Esophagus (tissue), 2 donors: ENCODE results near the gene SDF4. TPM values are rescaled to one million over a fixed set of nuclear protein-coding genes. Genes with fewer than 3 reads are reported as not detected.

ENCODE experiments used
- H3K27ac ChIP-seq, 2 donors: one replicate each; pipeline ENCODE4 v1.5.1; 2013; ENCODE audit warnings: low read depth in 2 of 2, mild to moderate bottlenecking in 2 of 2, inconsistent platforms in 1 of 2, low read length in 1 of 2, moderate library complexity in 1 of 2
- H3K27me3 ChIP-seq, 2 donors: one replicate each; pipeline ENCODE4 v1.6.1; 2013; ENCODE audit warnings: low read length in 2 of 2, control low read depth in 1 of 2, mild to moderate bottlenecking in 1 of 2; ENCODE audit not compliant: insufficient read depth in 2 of 2, control insufficient read depth in 1 of 2
- H3K36me3 ChIP-seq, 2 donors: one replicate each; pipeline ENCODE4 v1.6.1; 2013; ENCODE audit warnings: low read length in 1 of 2; ENCODE audit not compliant: control insufficient read depth in 2 of 2, insufficient read depth in 2 of 2
- H3K4me1 ChIP-seq, 2 donors: one replicate each; pipeline ENCODE4 v1.6.1; 2013; ENCODE audit warnings: low read length in 1 of 2; ENCODE audit not compliant: control insufficient read depth in 2 of 2, insufficient read depth in 2 of 2
- H3K4me3 ChIP-seq, 2 donors: one replicate each; pipeline ENCODE4 v1.5.1; 2013; ENCODE audit warnings: low read length in 2 of 2, mild to moderate bottlenecking in 2 of 2, low read depth in 1 of 2, moderate library complexity in 1 of 2
- H3K9me3 ChIP-seq, 2 donors: one replicate each; pipeline ENCODE4 v1.6.1; 2013; ENCODE audit warnings: mild to moderate bottlenecking in 2 of 2, low read depth in 1 of 2, low read length in 1 of 2, moderate library complexity in 1 of 2; ENCODE audit not compliant: control insufficient read depth in 2 of 2, insufficient read depth in 1 of 2
- WGBS, 2 donors: extraction: QIAGEN DNeasy Blood & Tissue Kit; methylation state at CpG; one replicate each; pipeline ENCODE4 v1.1.7; 2013; 5-methylcytosine and 5-hydroxymethylcytosine counted together
- polyA plus RNA-seq, 2 donors: library from polyadenylated mRNA; stranded (reverse); fragments of 200-250 nt; gene quantifications; one replicate each; pipeline ENCODE4 v1.2.3, GENCODE V29; 2013
- donor health status: healthy with polysubstance abuse.
- donor health status: Bipolar disorder and iron deficiency.

Gene SDF4
- polyA plus RNA-seq, 2 donors: 43.9 to 68.0 TPM

- Histone ChIP-seq H3K4me3 (no peak overlapping the region), H3K27ac (no peak overlapping the region)
- 39 to 42% methylated on average over 18 to 19 of the region's 19 CpGs for WGBS, 2 donors
These were observed 24.8 kb downstream of the SDF4 start for GRCh38 chr1:1206966-1207531.

DNA sequence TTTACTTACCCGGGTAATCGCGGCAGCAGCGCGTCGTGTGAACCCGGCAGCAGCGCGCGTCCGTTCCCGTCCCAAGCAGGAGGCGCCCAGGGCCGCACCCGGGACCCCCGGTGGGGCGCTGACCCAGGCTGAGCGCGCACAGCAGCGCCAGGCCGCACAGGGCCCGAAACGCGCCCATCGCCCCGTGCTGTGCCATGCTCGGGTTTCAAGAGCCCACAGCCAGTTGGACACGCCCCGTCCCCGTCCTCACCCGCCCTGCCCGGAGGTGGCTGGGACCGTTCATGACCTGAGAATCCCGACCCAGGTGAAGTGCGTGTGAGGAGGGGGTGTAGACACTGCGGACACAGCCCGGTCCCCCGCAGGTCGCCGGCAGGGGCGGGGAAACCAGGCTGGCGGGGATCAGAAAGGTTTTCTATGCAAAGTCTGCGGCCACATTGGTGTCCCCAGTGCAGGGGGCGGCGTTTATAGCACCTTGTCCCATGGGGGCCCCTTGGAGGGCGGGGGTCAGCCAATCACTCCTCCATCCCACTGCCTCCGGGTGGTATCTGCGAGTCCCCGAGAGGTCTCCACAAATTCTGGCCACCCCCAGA, 25.3 kb downstream of the SDF4 start, which contains the start of gene TNFRSF18:
Gene TNFRSF18 (minus strand): TSS at position 217 of the 590 bp plus-strand sequence. CDS start 21 bp downstream, at position 196.
- no peaks in the 10 kb centered on the region for H3K36me3 ChIP-seq
- no peaks in the 10 kb centered on the region for H3K9me3 ChIP-seq
- peak within 1 kb of the TSS; percentile 26 to 29 for H3K4me3 ChIP-seq
- 2 to 4% methylated on average over 48 to 49 of the region's 49 CpGs for WGBS, 2 donors
- peak within 1 kb of the TSS in 1 of 2 donors; percentile 16 for H3K27ac ChIP-seq
- peaks cover 10 to 11% of the 10 kb centered on the region in 2 donors for H3K4me1 ChIP-seq
- H3K27me3 ChIP-seq: no peaks in the 10 kb centered on the region

More at GRCh38 chr1:1206966-1207531, 24.8 kb downstream of the SDF4 start:
- Histone ChIP-seq H3K4me1 (peaks cover 10 to 11% of the 10 kb centered on the region in 2 donors), H3K27me3 (no peaks in the 10 kb centered on the region), H3K36me3 (no peaks in the 10 kb centered on the region), H3K9me3 (no peaks in the 10 kb centered on the region)

DNA sequence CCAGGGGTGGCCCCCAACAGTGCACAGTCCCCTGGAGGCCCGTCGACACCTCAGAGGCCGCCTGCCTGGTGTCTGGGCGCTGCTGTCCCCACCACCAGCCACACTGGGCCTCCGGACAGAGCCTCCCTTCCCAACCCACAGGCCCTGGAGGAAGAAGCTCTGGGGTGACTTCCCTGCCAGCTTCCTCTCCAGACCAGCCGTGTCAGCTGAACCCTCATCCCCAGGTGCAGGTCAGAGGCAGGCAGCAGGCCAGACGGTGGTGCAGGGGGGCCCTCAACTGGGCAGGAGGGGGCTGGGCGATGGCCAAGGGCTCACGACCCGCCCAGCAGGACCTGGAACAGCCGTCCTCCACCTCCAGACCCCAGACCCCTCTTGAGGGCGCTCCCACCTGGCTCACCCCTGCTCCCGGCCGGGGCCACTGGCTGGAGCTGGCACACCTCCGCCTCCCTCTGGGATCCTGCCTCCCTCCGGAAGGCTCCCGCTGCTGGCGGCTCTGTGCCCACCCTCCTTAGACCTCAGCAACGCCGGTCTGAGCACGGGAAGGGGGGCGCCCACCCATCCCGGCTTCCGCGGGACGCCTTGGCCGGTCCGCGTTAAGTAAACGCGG, 25.9 kb downstream of the SDF4 start:
- H3K36me3 ChIP-seq: no peaks in the 10 kb centered on the region
- peaks cover 0 to 5% of the 10 kb centered on the region in 2 donors for H3K27me3 ChIP-seq
- H3K4me1 ChIP-seq: peaks cover 10 to 11% of the 10 kb centered on the region in 2 donors
- peak overlapping the region; percentile 26 to 29 for H3K4me3 ChIP-seq
- no peaks in the 10 kb centered on the region for H3K9me3 ChIP-seq
- no peak overlapping the region for H3K27ac ChIP-seq
- WGBS, 2 donors: 25% methylated on average over 31 of the region's 31 CpGs

- 82 to 86% methylated on average over 16 to 19 of the region's 19 CpGs for whole genome bisulfite sequencing, 2 donors
- no peaks in the 10 kb centered on the region for H3K36me3 ChIP-seq
- peaks cover 10 to 11% of the 10 kb centered on the region in 2 donors for H3K4me1 ChIP-seq
- no peaks in the 10 kb centered on the region for H3K9me3 ChIP-seq
- no peak overlapping the region for H3K27ac ChIP-seq
- H3K4me3 ChIP-seq: peak overlapping the region in 1 of 2 donors; percentile 26
- peaks cover 0 to 7% of the 10 kb centered on the region in 2 donors for H3K27me3 ChIP-seq
These were observed 26.6 kb downstream of the SDF4 start for GRCh38 chr1:1204998-1205768.

- Histone ChIP-seq H3K36me3 (no peaks in the 10 kb centered on the region), H3K4me1 (peaks cover 10 to 11% of the 10 kb centered on the region in 2 donors), H3K4me3 (no peak overlapping the region), H3K9me3 (no peaks in the 10 kb centered on the region), H3K27me3 (peaks cover 0 to 7% of the 10 kb centered on the region in 2 donors), H3K27ac (no peak overlapping the region)
- 86 to 91% methylated on average over 8 of the region's 8 CpGs for WGBS, 2 donors
These were observed 27.3 kb downstream of the SDF4 start for GRCh38 chr1:1204425-1204920.

GRCh38 chr1:1203561-1204424, 28.0 kb downstream of the SDF4 start:
- no peak overlapping the region for H3K27ac ChIP-seq
- 74 to 78% methylated on average over 42 to 49 of the region's 49 CpGs for WGBS, 2 donors
- H3K27me3 ChIP-seq: peaks cover 0 to 7% of the 10 kb centered on the region in 2 donors
- H3K36me3 ChIP-seq: no peaks in the 10 kb centered on the region
- peaks cover 10 to 11% of the 10 kb centered on the region in 2 donors for H3K4me1 ChIP-seq
- no peak overlapping the region for H3K4me3 ChIP-seq
- no peaks in the 10 kb centered on the region for H3K9me3 ChIP-seq

- Histone ChIP-seq H3K36me3 (no peaks in the 10 kb centered on the region), H3K27ac (no peak overlapping the region), H3K27me3 (peaks cover 0 to 7% of the 10 kb centered on the region in 2 donors), H3K4me3 (no peak overlapping the region), H3K4me1 (peaks cover 6 to 8% of the 10 kb centered on the region in 2 donors), H3K9me3 (no peaks in the 10 kb centered on the region)
- 52 to 71% methylated on average over 25 to 27 of the region's 27 CpGs for WGBS, 2 donors
These were observed 28.8 kb downstream of the SDF4 start for GRCh38 chr1:1202831-1203560.

GRCh38 chr1:1200876-1201810, 30.7 kb downstream of the SDF4 start:
- H3K36me3 ChIP-seq: no peaks in the 10 kb centered on the region
- H3K4me3 ChIP-seq: peak overlapping the region; percentile 24 to 35
- no peaks in the 10 kb centered on the region for H3K9me3 ChIP-seq
- H3K27ac ChIP-seq: no peak overlapping the region
- 2% methylated on average over 47 to 109 of the region's 109 CpGs for WGBS, 2 donors
- peaks cover under 1 to 3% of the 10 kb centered on the region in 2 donors for H3K4me1 ChIP-seq
- H3K27me3 ChIP-seq: peaks cover 0 to 7% of the 10 kb centered on the region in 2 donors
